HepG2 (cell line): ENCODE measurements around the gene GJC1.

Experiments used
- CBX5 ChIP-seq: sonication (generic); formaldehyde crosslinking; IDR thresholded peaks from 2 replicates; pipeline ENCODE4 v1.4.0; 2020; ENCODE audit warnings: missing genetic modification reagents, borderline replicate concordance
- MED1 ChIP-seq: sonication (generic); formaldehyde crosslinking; IDR thresholded peaks from 2 replicates; pipeline ENCODE4 v1.4.0; 2020; ENCODE audit warnings: missing genetic modification reagents
- MTA3 ChIP-seq: sonication (generic); formaldehyde crosslinking; IDR thresholded peaks from 2 replicates; pipeline ENCODE4 v1.4.0; 2020; ENCODE audit warnings: missing genetic modification reagents
- SIN3A ChIP-seq: IDR thresholded peaks from 2 replicates; pipeline ENCODE4 v1.6.1; 2011; ENCODE audit warnings: low read depth, mild to moderate bottlenecking, control low read depth, low read length, borderline replicate concordance
- TARDBP ChIP-seq: sonication (generic); formaldehyde crosslinking; IDR thresholded peaks from 2 replicates; pipeline ENCODE4 v1.8.0; 2022; ENCODE audit warnings: mild to moderate bottlenecking, missing genetic modification reagents
- ZMYM4 ChIP-seq: sonication (generic); formaldehyde crosslinking; IDR thresholded peaks from 2 replicates; pipeline ENCODE4 v1.8.1; 2023; ENCODE audit warnings: mild to moderate bottlenecking, missing genetic modification reagents
- ZNF138 ChIP-seq: sonication (generic); formaldehyde crosslinking; IDR thresholded peaks from 2 replicates; pipeline ENCODE4 v1.5.0; 2020; ENCODE audit warnings: mild to moderate bottlenecking, low read depth, missing genetic modification reagents
- ZNF777 ChIP-seq: sonication (generic); formaldehyde crosslinking; IDR thresholded peaks from 2 replicates; pipeline ENCODE4 v1.4.0; 2020; ENCODE audit warnings: missing genetic modification reagents
- TF ChIP-seq, protein P1 (sequence below): sonication (generic); formaldehyde crosslinking; IDR thresholded peaks from 2 replicates; pipeline ENCODE4 v1.4.0; 2020; ENCODE audit warnings: missing genetic modification reagents
- TF ChIP-seq, protein P2 (sequence below): sonication (generic); formaldehyde crosslinking; IDR thresholded peaks from 2 replicates; pipeline ENCODE4 v1.5.0; 2020; ENCODE audit warnings: missing genetic modification reagents, mild to moderate bottlenecking, borderline replicate concordance
- TF ChIP-seq, protein P3 (sequence below), 2 experiments: sonication (generic) in 1 of 2; formaldehyde crosslinking in 1 of 2; IDR thresholded peaks; 2 replicates each; pipeline versions ENCODE4 v1.4.0 to v1.6.1; 2018 to 2020; ENCODE audit warnings: missing genetic modification reagents in 2 of 2, borderline replicate concordance in 1 of 2, low read depth in 1 of 2, mild to moderate bottlenecking in 1 of 2, missing biosample characterization in 1 of 2
- TF ChIP-seq, protein P4 (sequence below): IDR thresholded peaks from 2 replicates; pipeline ENCODE4 v1.6.1; 2012; ENCODE audit warnings: inconsistent platforms

DNA sequence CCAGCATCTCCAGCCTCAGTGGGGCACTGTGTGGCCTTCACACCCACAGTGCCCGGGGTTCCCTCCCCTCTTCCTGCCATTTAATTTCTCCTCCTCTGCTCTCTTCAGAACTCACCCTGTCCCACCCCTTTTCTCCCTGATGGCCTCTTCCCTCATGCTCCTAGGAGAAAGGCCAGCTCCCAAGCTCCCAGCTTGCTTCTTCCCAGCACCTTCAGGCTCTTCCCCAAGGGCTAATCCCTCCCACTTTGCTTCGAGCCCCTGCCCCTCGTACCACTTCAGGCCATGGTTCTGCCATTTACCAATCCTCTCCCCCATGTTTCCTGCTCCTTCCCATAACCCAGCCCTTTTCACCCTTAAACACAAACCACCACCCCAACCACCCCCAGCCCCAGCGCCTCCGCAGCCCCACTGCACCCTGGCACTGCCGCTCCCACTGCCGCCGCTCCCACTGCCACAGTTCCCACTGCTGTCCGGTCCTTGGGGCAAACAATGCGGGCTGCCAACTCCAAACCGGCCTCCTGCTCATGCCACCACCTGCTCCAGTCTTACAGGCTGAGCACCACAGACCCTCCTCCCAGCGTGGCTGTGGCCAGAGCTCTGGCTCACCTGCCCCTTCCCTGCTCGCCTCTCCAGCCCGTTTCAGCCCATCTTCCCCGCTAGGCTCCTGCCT, 42.7 kb downstream of the GJC1 start:
- TF ChIP-seq MED1 (CRISPR knock-in tag) (no peak), CBX5 (CRISPR knock-in tag) (no peak), ZNF777 (CRISPR knock-in tag) (no peak), SIN3A (no peak), ZNF138 (CRISPR knock-in tag) (no peak), MTA3 (no peak), TARDBP (CRISPR knock-in tag) (no peak), ZMYM4 (CRISPR knock-in tag) (no peak)
- TF ChIP-seq, protein P1, sequence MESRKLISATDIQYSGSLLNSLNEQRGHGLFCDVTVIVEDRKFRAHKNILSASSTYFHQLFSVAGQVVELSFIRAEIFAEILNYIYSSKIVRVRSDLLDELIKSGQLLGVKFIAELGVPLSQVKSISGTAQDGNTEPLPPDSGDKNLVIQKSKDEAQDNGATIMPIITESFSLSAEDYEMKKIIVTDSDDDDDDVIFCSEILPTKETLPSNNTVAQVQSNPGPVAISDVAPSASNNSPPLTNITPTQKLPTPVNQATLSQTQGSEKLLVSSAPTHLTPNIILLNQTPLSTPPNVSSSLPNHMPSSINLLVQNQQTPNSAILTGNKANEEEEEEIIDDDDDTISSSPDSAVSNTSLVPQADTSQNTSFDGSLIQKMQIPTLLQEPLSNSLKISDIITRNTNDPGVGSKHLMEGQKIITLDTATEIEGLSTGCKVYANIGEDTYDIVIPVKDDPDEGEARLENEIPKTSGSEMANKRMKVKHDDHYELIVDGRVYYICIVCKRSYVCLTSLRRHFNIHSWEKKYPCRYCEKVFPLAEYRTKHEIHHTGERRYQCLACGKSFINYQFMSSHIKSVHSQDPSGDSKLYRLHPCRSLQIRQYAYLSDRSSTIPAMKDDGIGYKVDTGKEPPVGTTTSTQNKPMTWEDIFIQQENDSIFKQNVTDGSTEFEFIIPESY (CRISPR knock-in tag) = no peak
- TF ChIP-seq, protein P2, sequence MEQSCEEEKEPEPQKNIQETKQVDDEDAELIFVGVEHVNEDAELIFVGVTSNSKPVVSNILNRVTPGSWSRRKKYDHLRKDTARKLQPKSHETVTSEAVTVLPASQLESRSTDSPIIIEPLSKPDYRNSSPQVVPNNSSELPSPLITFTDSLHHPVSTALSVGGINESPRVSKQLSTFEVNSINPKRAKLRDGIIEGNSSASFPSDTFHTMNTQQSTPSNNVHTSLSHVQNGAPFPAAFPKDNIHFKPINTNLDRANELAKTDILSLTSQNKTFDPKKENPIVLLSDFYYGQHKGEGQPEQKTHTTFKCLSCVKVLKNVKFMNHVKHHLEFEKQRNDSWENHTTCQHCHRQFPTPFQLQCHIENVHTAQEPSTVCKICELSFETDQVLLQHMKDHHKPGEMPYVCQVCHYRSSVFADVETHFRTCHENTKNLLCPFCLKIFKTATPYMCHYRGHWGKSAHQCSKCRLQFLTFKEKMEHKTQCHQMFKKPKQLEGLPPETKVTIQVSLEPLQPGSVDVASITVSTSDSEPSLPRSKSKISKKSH = no peak
- TF ChIP-seq, protein P3, sequence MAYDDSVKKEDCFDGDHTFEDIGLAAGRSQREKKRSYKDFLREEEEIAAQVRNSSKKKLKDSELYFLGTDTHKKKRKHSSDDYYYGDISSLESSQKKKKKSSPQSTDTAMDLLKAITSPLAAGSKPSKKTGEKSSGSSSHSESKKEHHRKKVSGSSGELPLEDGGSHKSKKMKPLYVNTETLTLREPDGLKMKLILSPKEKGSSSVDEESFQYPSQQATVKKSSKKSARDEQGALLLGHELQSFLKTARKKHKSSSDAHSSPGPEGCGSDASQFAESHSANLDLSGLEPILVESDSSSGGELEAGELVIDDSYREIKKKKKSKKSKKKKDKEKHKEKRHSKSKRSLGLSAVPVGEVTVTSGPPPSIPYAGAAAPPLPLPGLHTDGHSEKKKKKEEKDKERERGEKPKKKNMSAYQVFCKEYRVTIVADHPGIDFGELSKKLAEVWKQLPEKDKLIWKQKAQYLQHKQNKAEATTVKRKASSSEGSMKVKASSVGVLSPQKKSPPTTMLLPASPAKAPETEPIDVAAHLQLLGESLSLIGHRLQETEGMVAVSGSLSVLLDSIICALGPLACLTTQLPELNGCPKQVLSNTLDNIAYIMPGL (CRISPR knock-in tag; IDR thresholded peaks at IDR 0.05; ENCODE audit: borderline replicate concordance in 1 of 2, low read depth in 1 of 2) = no peak
- TF ChIP-seq, protein P4, sequence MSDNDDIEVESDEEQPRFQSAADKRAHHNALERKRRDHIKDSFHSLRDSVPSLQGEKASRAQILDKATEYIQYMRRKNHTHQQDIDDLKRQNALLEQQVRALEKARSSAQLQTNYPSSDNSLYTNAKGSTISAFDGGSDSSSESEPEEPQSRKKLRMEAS = no peak
